GM20431 (cell line): ENCODE measurements around the gene USH1G.
"Not testable (repeated sequence)": the region's sequence is repeated elsewhere in the genome, so short reads cannot be mapped to it uniquely, and the experiment has no call there.

Experiments
- in situ Hi-C: fragments of 300-500 bp; cut with MseI, MboI; formaldehyde crosslinking; loops from one replicate; pipeline ENCODE4 v1.15.0; 2020; ENCODE audit warnings: low sequenced_read_pairs; ENCODE audit not compliant: unreplicated experiment

The USH1G gene

GRCh38 chr17:74878658-74879057, 44.4 kb downstream of the USH1G start:
- in situ Hi-C loops: no loop called here

GRCh38 chr17:74877592-74878548, 45.2 kb downstream of the USH1G start:
- in situ Hi-C loops: no loop called here

GRCh38 chr17:74875977-74876593, 47.0 kb downstream of the USH1G start:
- in situ Hi-C loops: no loop called here

- in situ Hi-C loops: no loop called here
Observed at GRCh38 chr17:74875155-74875976, 47.7 kb downstream of the USH1G start.

GRCh38 chr17:74874615-74875037, 48.4 kb downstream of the USH1G start:
- in situ Hi-C loops: no loop called here

- in situ Hi-C loops: no loop called here
Observed at GRCh38 chr17:74873874-74874614, 49.0 kb downstream of the USH1G start.

- in situ Hi-C loops: no loop called here
Observed at GRCh38 chr17:74873037-74873873, 49.8 kb downstream of the USH1G start.

- in situ Hi-C loops: no loop called here
Observed at GRCh38 chr17:74872313-74873036, 50.6 kb downstream of the USH1G start, which contains the start of gene FDXR. TSS of gene FDXR (minus strand) at chr17:74872994. CDS start at chr17:74872944, 50 bp downstream.

GRCh38 chr17:74871356-74872076, 51.5 kb downstream of the USH1G start:
- in situ Hi-C loops: no loop called here

- in situ Hi-C loops: no loop called here
Observed at GRCh38 chr17:74870512-74870911, 52.5 kb downstream of the USH1G start.

GRCh38 chr17:74870028-74870427, 53.0 kb downstream of the USH1G start:
- in situ Hi-C loops: not testable (repeated sequence)

- in situ Hi-C loops: loop anchor here (10.0 kb wide), 1 partner anchor 74 kb away; no protein-coding TSS in a partner anchor
Observed at GRCh38 chr17:74868908-74869255, 54.2 kb downstream of the USH1G start.

GRCh38 chr17:74868251-74868907, 54.7 kb downstream of the USH1G start:
- in situ Hi-C loops: loop anchor here (10.0 kb wide), 1 partner anchor 74 kb away; no protein-coding TSS in a partner anchor

- in situ Hi-C loops: loop anchor here (10.0 kb wide), 1 partner anchor 72 kb away; no protein-coding TSS in a partner anchor
Observed at GRCh38 chr17:74866198-74866835, 56.7 kb downstream of the USH1G start.
